H1 (cell line): ENCODE data around the gene GRIA4.

Experiments used
- BCL11A ChIP-seq, 2 experiments: IDR thresholded peaks; one replicate each; pipeline ENCODE4 v1.6.1; 2011; ENCODE audit warnings: low read depth in 2 of 2, low read length in 2 of 2, mild to moderate bottlenecking in 2 of 2
- CTBP2 ChIP-seq: IDR thresholded peaks from 2 replicates; pipeline ENCODE4 v1.7.0; 2011; ENCODE audit warnings: borderline replicate concordance, mild to moderate bottlenecking, moderate library complexity, mixed read lengths, low read length; ENCODE audit not compliant: insufficient read depth, insufficient read length
- CTCF ChIP-seq, 3 experiments: IDR thresholded peaks; 1 replicate in 2 of 3; 2 replicates in 1 of 3; pipeline versions ENCODE4 v1.5.1 to v1.6.1; 2011; ENCODE audit warnings: low read length in 3 of 3, mild to moderate bottlenecking in 3 of 3, inconsistent platforms in 2 of 3, low read depth in 1 of 3, moderate library complexity in 1 of 3; ENCODE audit not compliant: insufficient read depth in 1 of 3; ENCODE audit errors: control extremely low read depth in 1 of 3
- GABPA ChIP-seq: IDR thresholded peaks from 2 replicates; pipeline ENCODE4 v1.6.1; 2011; ENCODE audit warnings: mild to moderate bottlenecking, low read length, moderate library complexity, borderline replicate concordance; ENCODE audit not compliant: insufficient read depth
- TEAD4 ChIP-seq: IDR thresholded peaks from 2 replicates; pipeline ENCODE4 v1.6.1; 2012; ENCODE audit warnings: low read depth, low read length, inconsistent platforms, mixed read lengths

GRCh38 chr11:105854269-105854668 is 244.4 kb downstream of the GRIA4 start:
- TF ChIP-seq CTCF (IDR thresholded peaks at IDR 0.05; ENCODE audit: control extremely low read depth in 1 of 3, insufficient read depth in 1 of 3, low read depth in 1 of 3, low read length in 3 of 3) (no peak), GABPA (no peak), TEAD4 (no peak), BCL11A (IDR thresholded peaks at IDR 0.05; ENCODE audit: low read depth in 2 of 2, low read length in 2 of 2) (no peak), CTBP2 (no peak)
